ENCODE measurements around the gene YPEL1. TPM values are rescaled to one million over a fixed set of nuclear protein-coding genes. Genes with fewer than 3 reads are reported as not detected.

Gene YPEL1
- total and polyA plus RNA-seq, 2 of the 8 experiments (the other 6 are each of a cell fraction or from before 2014, with no cell fraction given): 6.0 to 6.7 TPM

DNA sequence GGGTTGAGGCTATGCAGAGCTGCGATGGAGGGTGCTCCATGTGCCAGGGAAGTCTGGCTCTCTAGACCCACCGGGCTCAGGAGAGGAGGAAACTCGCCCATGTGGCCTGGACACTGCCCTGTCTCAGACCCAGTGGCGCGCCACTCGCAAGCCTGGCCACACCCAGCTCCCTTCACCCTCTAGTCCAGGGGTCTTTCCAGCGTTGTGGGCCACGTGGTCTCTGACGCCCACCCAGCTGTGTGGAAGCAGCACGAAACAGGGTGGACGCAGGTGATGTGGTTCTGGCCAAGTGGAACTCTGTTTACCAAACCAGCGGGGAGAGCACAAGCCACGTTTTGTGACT, 41.6 kb downstream of the YPEL1 start (continued):
- TF ChIP-seq TEAD4 (IDR thresholded peaks at IDR 0.05; ENCODE audit: low read depth, low read length) (no peak), ZNF274 (IDR thresholded peaks at IDR 0.05; ENCODE audit: borderline replicate concordance, extremely low read depth, low read length) (no peak), MAFK (IDR thresholded peaks at IDR 0.05; ENCODE audit: low read depth, low read length) (no peak), GABPA (IDR thresholded peaks at IDR 0.05; ENCODE audit: borderline replicate concordance, insufficient read depth, low read length) (no peak), KDM1A (IDR thresholded peaks at IDR 0.05; ENCODE audit: borderline replicate concordance, low read length) (no peak), EGR1 (IDR thresholded peaks at IDR 0.05; ENCODE audit: borderline replicate concordance, low read depth, low read length) (no peak), HDAC2 (IDR thresholded peaks at IDR 0.05; ENCODE audit: borderline replicate concordance in 1 of 2, low read depth in 2 of 2, low read length in 2 of 2) (no peak)

All from H1 (cell line).